NCI-H345 (cell line): Measurements from ENCODE around the gene ARHGEF17.
"Not testable (repeated sequence)": the region's sequence is repeated elsewhere in the genome, so short reads cannot be mapped to it uniquely, and the experiment has no call there.

Experiments used
- DNase-seq: peaks from one replicate; lab custom pipeline; 2025; lab: John Stamatoyannopoulos, UW

ARHGEF17 gene

GRCh38 chr11:73271936-73272679, 36.0 kb upstream of the ARHGEF17 start, which contains the start of gene P2RY6:
Gene P2RY6 (plus strand): TSS chr11:73272338. CDS start chr11:73296519, 24,181 bp downstream.
- DNase-seq: peak; percentile 72

GRCh38 chr11:73272680-73273038, 35.4 kb upstream of the ARHGEF17 start:
- no peak for DNase-seq

- no peak for DNase-seq
Observed at GRCh38 chr11:73273222-73273895, 34.7 kb upstream of the ARHGEF17 start.

- not testable (repeated sequence) for DNase-seq
Observed at GRCh38 chr11:73274191-73274590, 33.9 kb upstream of the ARHGEF17 start.

GRCh38 chr11:73274722-73275380, 33.2 kb upstream of the ARHGEF17 start:
- DNase-seq: no peak

- no peak for DNase-seq
Observed at GRCh38 chr11:73275381-73275750, 32.7 kb upstream of the ARHGEF17 start.

- DNase-seq: no peak
Observed at GRCh38 chr11:73277467-73277866, 30.6 kb upstream of the ARHGEF17 start.

GRCh38 chr11:73280626-73281025, 27.4 kb upstream of the ARHGEF17 start:
- no peak for DNase-seq

- DNase-seq: no peak
Observed at GRCh38 chr11:73281201-73281741, 26.8 kb upstream of the ARHGEF17 start.

- DNase-seq: no peak
Observed at GRCh38 chr11:73281796-73282660, 26.0 kb upstream of the ARHGEF17 start.

- DNase-seq: no peak
Observed at GRCh38 chr11:73283276-73284000, 24.6 kb upstream of the ARHGEF17 start.

- DNase-seq: no peak
Observed at GRCh38 chr11:73284106-73284505, 24.0 kb upstream of the ARHGEF17 start.

GRCh38 chr11:73285721-73286120, 22.4 kb upstream of the ARHGEF17 start:
- no peak for DNase-seq

GRCh38 chr11:73286240-73286810, 21.8 kb upstream of the ARHGEF17 start:
- no peak for DNase-seq

GRCh38 chr11:73287400-73288101, 20.5 kb upstream of the ARHGEF17 start:
- no peak for DNase-seq

- no peak for DNase-seq
Observed at GRCh38 chr11:73288192-73288872, 19.7 kb upstream of the ARHGEF17 start.

GRCh38 chr11:73288873-73289707, 19.0 kb upstream of the ARHGEF17 start:
- peak; percentile 66 for DNase-seq

- no peak for DNase-seq
Observed at GRCh38 chr11:73290536-73290935, 17.5 kb upstream of the ARHGEF17 start.

GRCh38 chr11:73291196-73291595, 16.9 kb upstream of the ARHGEF17 start:
- no peak for DNase-seq
